Parathyroid adenoma (tissue), 2 donors: Measurements from ENCODE around the gene RNF150.

Source experiments
- H2AFZ ChIP-seq: fragments of 300-600 bp; sonication (generic); one replicate; pipeline ENCODE4 v1.7.0; 2017; ENCODE audit warnings: antibody characterized with exemption, mild to moderate bottlenecking
- H3K27ac ChIP-seq: fragments of 300-600 bp; sonication (generic); one replicate; pipeline ENCODE4 v1.7.0; 2017
- H3K27me3 ChIP-seq: fragments of 300-600 bp; sonication (generic); one replicate; pipeline ENCODE4 v1.7.0; 2017; ENCODE audit warnings: low read length; ENCODE audit not compliant: control insufficient read depth, insufficient read depth
- H3K36me3 ChIP-seq: fragments of 300-600 bp; sonication (generic); one replicate; pipeline ENCODE4 v1.7.0; 2017; ENCODE audit warnings: low read length; ENCODE audit not compliant: control insufficient read depth, insufficient read depth
- H3K4me1 ChIP-seq: fragments of 300-600 bp; sonication (generic); one replicate; pipeline ENCODE4 v1.7.0; 2017; ENCODE audit warnings: control low read depth
- H3K4me2 ChIP-seq: fragments of 300-600 bp; sonication (generic); one replicate; pipeline ENCODE4 v1.7.0; 2017; ENCODE audit warnings: low read length
- H3K4me3 ChIP-seq: fragments of 300-600 bp; sonication (generic); one replicate; pipeline ENCODE4 v1.7.0; 2017; ENCODE audit warnings: low read depth, low read length
- H3K79me2 ChIP-seq: fragments of 300-600 bp; sonication (generic); one replicate; pipeline ENCODE4 v1.7.0; 2017; ENCODE audit warnings: control low read depth
- H3K9ac ChIP-seq: fragments of 300-600 bp; sonication (generic); one replicate; pipeline ENCODE4 v1.7.0; 2017; ENCODE audit warnings: mild to moderate bottlenecking
- H3K9me3 ChIP-seq: fragments of 300-600 bp; sonication (generic); one replicate; pipeline ENCODE4 v1.7.0; 2017; ENCODE audit warnings: low read length; ENCODE audit not compliant: control insufficient read depth
- TF ChIP-seq, protein P1 (sequence below): fragments of 300-600 bp; sonication (generic); IDR thresholded peaks from one replicate; pipeline ENCODE4 v1.7.0; 2017; ENCODE audit warnings: antibody characterized with exemption, mild to moderate bottlenecking
- donor health status: primary hyperparathyroidism.

The RNF150 gene

DNA sequence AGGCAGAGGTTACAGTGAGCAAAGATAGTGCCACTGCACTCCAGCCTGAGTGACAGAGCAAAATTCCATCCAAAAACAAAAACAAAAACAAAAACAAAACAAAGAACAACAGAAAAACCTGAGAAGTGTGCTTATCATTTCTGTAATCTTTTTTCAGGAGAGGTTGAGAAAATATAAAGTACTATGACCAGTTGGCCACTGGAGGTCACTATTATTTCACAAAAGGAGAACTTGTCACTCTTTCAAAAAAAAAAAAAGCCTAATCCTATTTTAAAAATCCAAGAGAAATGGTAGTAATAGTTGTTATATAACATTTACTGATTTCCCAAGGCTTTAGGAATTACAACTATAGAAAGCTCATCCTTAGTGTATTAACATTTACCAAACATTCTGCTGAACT lies 24.9 kb upstream of the RNF150 start:
- Histone ChIP-seq H3K79me2 (no peaks in the 10 kb centered on the region), H3K4me2 (no peak overlapping the region), H3K27me3 (no peaks in the 10 kb centered on the region), H3K9me3 (no peaks in the 10 kb centered on the region), H3K4me1 (no peaks in the 10 kb centered on the region), H3K9ac (no peak overlapping the region), H2AFZ (no peak overlapping the region), H3K4me3 (no peak overlapping the region), H3K36me3 (no peaks in the 10 kb centered on the region), H3K27ac (no peak overlapping the region)
- TF ChIP-seq, protein P1, sequence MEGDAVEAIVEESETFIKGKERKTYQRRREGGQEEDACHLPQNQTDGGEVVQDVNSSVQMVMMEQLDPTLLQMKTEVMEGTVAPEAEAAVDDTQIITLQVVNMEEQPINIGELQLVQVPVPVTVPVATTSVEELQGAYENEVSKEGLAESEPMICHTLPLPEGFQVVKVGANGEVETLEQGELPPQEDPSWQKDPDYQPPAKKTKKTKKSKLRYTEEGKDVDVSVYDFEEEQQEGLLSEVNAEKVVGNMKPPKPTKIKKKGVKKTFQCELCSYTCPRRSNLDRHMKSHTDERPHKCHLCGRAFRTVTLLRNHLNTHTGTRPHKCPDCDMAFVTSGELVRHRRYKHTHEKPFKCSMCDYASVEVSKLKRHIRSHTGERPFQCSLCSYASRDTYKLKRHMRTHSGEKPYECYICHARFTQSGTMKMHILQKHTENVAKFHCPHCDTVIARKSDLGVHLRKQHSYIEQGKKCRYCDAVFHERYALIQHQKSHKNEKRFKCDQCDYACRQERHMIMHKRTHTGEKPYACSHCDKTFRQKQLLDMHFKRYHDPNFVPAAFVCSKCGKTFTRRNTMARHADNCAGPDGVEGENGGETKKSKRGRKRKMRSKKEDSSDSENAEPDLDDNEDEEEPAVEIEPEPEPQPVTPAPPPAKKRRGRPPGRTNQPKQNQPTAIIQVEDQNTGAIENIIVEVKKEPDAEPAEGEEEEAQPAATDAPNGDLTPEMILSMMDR, result peak; percentile 36

DNA sequence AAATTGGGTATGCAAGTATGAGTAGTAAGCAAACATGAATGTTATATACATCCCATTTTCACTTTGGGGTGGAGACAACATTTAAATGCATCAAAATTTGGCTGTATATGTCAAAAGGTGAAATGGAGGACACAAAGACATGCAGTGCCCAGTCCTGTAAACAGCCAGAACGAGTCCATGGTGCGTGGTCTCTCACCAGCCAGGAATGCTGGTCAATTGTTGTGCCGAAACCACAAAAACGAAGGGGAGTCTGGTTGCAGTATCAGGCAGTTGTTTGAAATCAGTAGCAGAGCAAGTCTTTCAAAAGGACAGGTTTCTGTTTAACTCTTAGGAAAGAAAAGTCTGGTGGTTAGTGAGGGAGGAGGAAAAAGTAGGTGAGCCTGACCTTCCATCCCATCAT lies 22.3 kb upstream of the RNF150 start:
- H3K27me3 ChIP-seq, result no peaks in the 10 kb centered on the region
- no peaks in the 10 kb centered on the region for H3K9me3 ChIP-seq

DNA sequence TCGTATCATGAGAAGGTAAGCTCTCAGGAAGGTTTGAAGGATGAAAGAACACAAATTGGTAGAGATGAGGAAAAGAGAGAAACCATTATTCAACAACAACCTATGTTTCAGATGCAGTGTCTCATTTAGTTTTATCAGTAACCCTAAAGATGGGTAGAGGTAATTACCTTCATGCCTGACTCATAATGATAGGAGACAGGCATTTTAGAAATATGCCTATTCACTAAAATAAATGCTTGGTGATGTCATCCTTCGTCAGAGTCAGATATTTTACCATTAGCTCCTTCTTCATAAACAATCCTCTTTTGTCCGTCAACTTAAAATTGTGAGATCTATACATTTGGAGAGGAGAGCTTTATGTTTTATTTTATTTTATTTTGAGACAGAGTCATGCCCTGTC lies 21.5 kb upstream of the RNF150 start:
- TF ChIP-seq, protein P1, result no peak
- Histone ChIP-seq H3K9me3 (no peaks in the 10 kb centered on the region), H3K79me2 (no peaks in the 10 kb centered on the region), H3K4me2 (no peak overlapping the region), H2AFZ (no peak overlapping the region), H3K4me1 (no peaks in the 10 kb centered on the region), H3K9ac (no peak overlapping the region), H3K36me3 (no peaks in the 10 kb centered on the region), H3K27ac (no peak overlapping the region), H3K4me3 (no peak overlapping the region), H3K27me3 (no peaks in the 10 kb centered on the region)

More for the DNA sequence above, 22.3 kb upstream of the RNF150 start:
- Histone ChIP-seq H2AFZ (no peak overlapping the region), H3K36me3 (no peaks in the 10 kb centered on the region), H3K9ac (no peak overlapping the region), H3K79me2 (no peaks in the 10 kb centered on the region), H3K4me3 (no peak overlapping the region), H3K4me1 (no peaks in the 10 kb centered on the region), H3K4me2 (no peak overlapping the region), H3K27ac (no peak overlapping the region)
- TF ChIP-seq, protein P1, result no peak

DNA sequence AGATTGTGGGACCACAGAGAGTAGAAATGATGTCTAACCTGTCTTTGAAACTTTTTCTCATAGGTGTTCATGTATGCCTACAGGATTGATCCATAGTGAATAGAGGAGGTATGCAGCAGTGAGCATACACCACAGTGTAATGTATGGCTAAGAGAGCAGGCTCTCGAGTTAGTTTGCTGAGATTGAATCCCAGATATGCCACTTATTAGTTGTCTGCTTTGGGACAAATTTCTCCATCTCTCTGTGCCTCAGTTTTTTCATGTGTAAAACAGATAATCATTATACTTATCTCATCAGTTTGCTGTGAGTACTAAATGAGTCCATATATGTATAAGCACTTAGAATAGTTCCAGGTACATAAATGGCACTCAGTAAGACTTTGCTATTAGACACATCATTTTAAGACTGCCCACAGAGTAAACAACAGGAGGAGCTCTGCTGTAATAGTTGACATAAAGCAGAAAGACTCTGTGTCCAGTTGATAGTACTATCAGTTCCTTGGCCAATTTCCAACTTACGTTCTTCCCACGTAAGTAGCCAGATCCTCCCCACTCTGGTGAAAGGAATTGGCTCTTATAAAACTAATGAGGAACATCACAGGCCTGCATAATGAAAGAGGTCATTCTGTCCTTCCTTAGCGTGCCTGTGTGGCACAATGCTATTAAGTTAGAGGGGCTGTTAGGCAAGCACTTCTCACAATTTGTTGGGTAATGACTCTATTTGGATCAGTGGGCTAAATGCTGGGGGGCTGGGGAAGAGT lies 20.7 kb upstream of the RNF150 start:
- Histone ChIP-seq H3K79me2 (no peaks in the 10 kb centered on the region), H3K36me3 (no peaks in the 10 kb centered on the region), H3K4me2 (no peak overlapping the region), H3K4me3 (no peak overlapping the region), H3K27ac (no peak overlapping the region), H2AFZ (no peak overlapping the region), H3K9ac (no peak overlapping the region), H3K9me3 (no peaks in the 10 kb centered on the region), H3K27me3 (no peaks in the 10 kb centered on the region), H3K4me1 (no peaks in the 10 kb centered on the region)
- TF ChIP-seq, protein P1, result no peak

DNA sequence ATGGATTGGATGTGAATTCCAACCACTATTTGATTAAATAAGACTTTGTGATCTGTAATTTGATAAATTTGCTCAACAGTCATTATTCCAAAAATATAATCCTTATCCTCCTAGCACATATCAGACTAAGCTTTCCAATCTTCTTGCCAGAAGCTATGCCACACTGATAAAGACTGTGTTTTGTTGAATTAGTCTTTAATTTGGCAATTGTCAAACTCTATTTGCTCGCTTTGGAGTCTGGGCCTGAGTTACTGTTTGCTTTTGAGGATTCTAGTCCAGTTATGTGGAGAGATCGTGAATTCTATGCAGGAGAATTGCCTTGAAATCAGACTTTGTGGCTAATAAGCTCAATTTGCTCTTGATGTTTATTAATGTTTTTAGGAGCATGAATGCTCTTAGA lies 10.9 kb upstream of the RNF150 start:
- no peaks in the 10 kb centered on the region for H3K9me3 ChIP-seq
- H3K9ac ChIP-seq, result no peak overlapping the region
- H3K4me1 ChIP-seq, result no peaks in the 10 kb centered on the region
- peaks cover 2% of the 10 kb centered on the region for H3K36me3 ChIP-seq
- no peak overlapping the region for H3K4me3 ChIP-seq
- H3K27ac ChIP-seq, result no peak overlapping the region
- TF ChIP-seq, protein P1, result no peak
- H2AFZ ChIP-seq, result no peak overlapping the region
- no peak overlapping the region for H3K4me2 ChIP-seq
- no peaks in the 10 kb centered on the region for H3K27me3 ChIP-seq
- H3K79me2 ChIP-seq, result no peaks in the 10 kb centered on the region
